Measurements from ENCODE around the gene YJU2.
"Not testable (repeated sequence)": the region's sequence is repeated elsewhere in the genome, so short reads cannot be mapped to it uniquely, and the experiment has no call there.

The YJU2 gene

DNA sequence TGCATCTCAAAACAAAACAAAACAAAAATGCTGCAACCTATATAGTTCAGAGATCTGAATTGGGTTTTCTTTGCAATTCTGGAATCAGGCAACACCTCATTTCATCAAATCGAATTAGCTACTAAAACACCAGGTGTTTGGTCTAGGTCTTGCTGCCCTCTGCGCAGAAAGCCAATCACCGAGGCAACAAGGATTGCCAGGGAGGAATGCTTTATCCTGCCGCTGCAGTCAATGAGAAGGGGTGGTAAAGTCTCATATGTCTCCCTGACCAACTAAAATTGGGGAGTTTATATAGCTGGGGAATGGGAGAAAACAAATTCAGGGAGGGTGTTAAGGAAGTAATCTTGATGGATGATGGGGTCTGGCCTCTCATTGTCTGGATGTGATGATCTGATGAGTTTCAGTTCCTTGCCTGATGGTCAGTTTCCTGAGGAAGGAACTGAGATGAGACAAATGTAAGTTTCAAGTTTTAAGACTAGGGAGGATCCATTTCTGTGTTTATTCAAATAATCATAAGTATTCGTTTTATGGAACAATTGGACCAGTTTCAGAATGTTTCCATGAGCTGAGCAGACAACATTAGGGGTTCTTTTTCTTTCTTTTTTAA is 5.0 kb upstream of the YJU2 start:
- TF ChIP-seq CTCF (IDR thresholded peaks at IDR 0.05; ENCODE audit: insufficient read depth, low read length, missing control alignments) = no peak
- CTCF ChIA-PET = interaction anchor here (0.7 to 5.9 kb wide), 3 partner anchors 9 to 160 kb away, joined by 3 to 31 read pairs (median 3); partner anchors contain the start of gene CHAF1A
- no peak overlapping the region for H3K4me3 ChIP-seq (ENCODE audit: low read depth, low read length)
- POLR2A ChIA-PET = no interaction called here
- DNase-seq (ENCODE audit: low read depth, low spot score) = no peak

DNA sequence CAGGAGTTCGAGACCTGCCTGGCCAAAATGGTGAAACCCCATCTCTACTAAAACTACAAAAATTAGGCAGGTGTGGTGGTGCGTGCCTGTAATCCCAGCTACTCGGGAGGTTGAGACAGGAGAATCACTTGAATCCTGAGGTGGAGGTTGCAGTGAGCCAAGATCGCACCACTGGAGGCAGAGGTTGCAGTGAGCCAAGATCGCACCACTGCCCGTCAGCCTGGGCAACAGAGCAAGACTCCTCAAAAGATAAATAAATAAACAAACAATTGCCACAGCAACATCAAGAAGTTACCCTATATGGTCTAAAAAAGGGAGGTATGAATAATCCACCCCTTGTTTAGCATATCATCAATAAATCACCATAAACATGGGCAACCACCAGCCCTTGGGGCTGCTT is 942 bp upstream of the YJU2 start:
- DNase-seq (ENCODE audit: low read depth, low spot score); POLR2A ChIA-PET; H3K4me3 ChIP-seq (ENCODE audit: low read depth, low read length): not testable (repeated sequence)
- CTCF ChIA-PET = interaction anchor here (5.9 kb wide), 1 partner anchor 13 kb away, joined by 31 read pairs; no protein-coding TSS in a partner anchor

DNA sequence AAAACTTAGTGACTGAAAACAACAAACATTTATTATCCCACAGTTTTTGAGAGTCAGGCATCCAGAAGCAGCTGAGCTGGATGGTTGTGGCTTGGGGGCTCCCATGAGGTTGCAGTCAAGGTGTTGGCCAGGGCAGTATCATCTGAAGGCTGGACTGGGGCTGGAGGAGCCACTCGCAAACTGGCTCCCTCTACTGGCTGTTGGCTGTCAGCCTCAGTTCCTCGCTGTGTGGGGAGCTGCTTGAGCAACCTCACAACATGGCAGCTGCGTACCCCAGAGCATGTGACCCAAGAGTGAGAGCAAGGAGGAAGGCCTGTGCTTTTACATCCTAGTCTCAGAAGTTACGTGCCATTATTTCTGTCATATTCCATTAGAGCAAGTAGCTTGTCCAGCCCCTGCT is 9.7 kb downstream of the YJU2 start:
- POLR2A ChIA-PET = no interaction called here
- CTCF ChIA-PET = interaction anchor here (2.0 to 5.0 kb wide), 2 partner anchors 10 to 12 kb away, joined by 7 to 22 read pairs; partner anchors contain the start of gene YJU2
- no peak for TF ChIP-seq CTCF (IDR thresholded peaks at IDR 0.05; ENCODE audit: insufficient read depth, low read length, missing control alignments)
- no peak for DNase-seq (ENCODE audit: low read depth, low spot score)
- H3K4me3 ChIP-seq (ENCODE audit: low read depth, low read length) = no peak overlapping the region

- ChIA-PET POLR2A (no interaction called here), CTCF (interaction anchor here (2.0 to 5.0 kb wide), 2 partner anchors 10 to 11 kb away, joined by 7 to 22 read pairs; partner anchors contain the start of gene YJU2)
- no peak overlapping the region for H3K4me3 ChIP-seq (ENCODE audit: low read depth, low read length)
- no peak for TF ChIP-seq CTCF (IDR thresholded peaks at IDR 0.05; ENCODE audit: insufficient read depth, low read length, missing control alignments)
- no peak for DNase-seq (ENCODE audit: low read depth, low spot score)
Measured at GRCh38 chr19:4257025-4257424, 10.1 kb downstream of the YJU2 start.

GRCh38 chr19:4258181-4258580 is 11.3 kb downstream of the YJU2 start:
- no peak for TF ChIP-seq CTCF (IDR thresholded peaks at IDR 0.05; ENCODE audit: insufficient read depth, low read length, missing control alignments)
- DNase-seq (ENCODE audit: low read depth, low spot score) = no peak
- CTCF ChIA-PET = interaction anchor here (5.0 kb wide), 1 partner anchor 10 kb away, joined by 22 read pairs; no protein-coding TSS in a partner anchor
- H3K4me3 ChIP-seq (ENCODE audit: low read depth, low read length) = no peak overlapping the region
- POLR2A ChIA-PET = no interaction called here

DNA sequence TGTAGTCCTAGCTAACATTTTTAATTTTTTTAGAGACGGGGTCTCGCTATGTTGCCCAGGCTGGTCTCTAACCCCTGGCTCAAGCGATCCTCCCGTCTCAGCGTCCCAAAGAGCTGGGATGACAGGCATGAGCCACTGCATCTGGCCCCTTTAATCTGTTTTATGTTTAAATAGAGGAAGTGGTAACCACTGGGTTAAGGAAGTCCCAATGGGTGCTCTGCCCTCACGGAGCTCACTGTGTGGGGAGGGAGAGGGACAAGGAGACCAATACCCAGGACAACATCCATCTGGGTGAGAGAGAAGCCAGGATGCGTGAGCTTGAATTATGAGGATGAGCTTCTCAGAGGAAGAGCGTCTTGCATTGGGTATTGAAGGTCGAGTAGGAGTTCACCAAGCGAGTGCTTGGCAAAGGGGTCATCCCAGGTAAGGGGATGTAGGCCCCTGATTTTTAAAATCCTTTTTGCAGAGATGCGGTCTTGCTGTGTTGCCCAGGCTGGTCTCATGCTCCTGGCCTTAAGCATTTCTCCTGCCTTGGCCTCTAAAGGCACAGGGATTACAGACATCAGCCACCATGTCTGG is 13.8 kb downstream of the YJU2 start:
- CTCF ChIA-PET = interaction anchor here (0.6 to 5.0 kb wide), 3 partner anchors 8 to 115 kb away, joined by 3 to 22 read pairs (median 3); no protein-coding TSS in a partner anchor
- no peak for DNase-seq (ENCODE audit: low read depth, low spot score)
- POLR2A ChIA-PET = no interaction called here
- H3K4me3 ChIP-seq (ENCODE audit: low read depth, low read length) = no peak overlapping the region
- TF ChIP-seq CTCF (IDR thresholded peaks at IDR 0.05; ENCODE audit: insufficient read depth, low read length, missing control alignments) = no peak

Data from AG04449 (cell line).